GM23338 (cell line): ENCODE data around the gene GIGYF2. TPM values are rescaled to one million over a fixed set of nuclear protein-coding genes. Genes with fewer than 3 reads are reported as not detected.

Experiments used
- ATAC-seq: fragments of 200-7000 bp; cut with Tn5 transposase; 3 replicates; pipeline ENCODE4 v1.9.1; 2020
- DNase-seq: peaks from one replicate; pipeline ENCODE4 v3.0.0-alpha.2; 2015; ENCODE audit warnings: low spot score
- H2AFZ ChIP-seq: fragments of 200-600 bp; sonication (generic); 2 replicates; pipeline ENCODE4 v1.8.0; 2016; ENCODE audit warnings: antibody characterized with exemption, mild to moderate bottlenecking, moderate library complexity
- H3F3A ChIP-seq: fragments of 200-600 bp; sonication (generic); replicated peaks from 2 replicates; pipeline ENCODE4 v1.8.0; 2017; ENCODE audit warnings: antibody characterized with exemption, mixed run types, low read depth
- H3K27ac ChIP-seq: fragments of 200-600 bp; sonication (generic); 2 replicates; pipeline ENCODE4 v1.6.1; 2016; ENCODE audit warnings: low read depth
- H3K27me3 ChIP-seq: fragments of 200-600 bp; sonication (generic); 2 replicates; pipeline ENCODE4 v1.8.0; 2016; ENCODE audit warnings: mild to moderate bottlenecking, mixed run types, moderate library complexity; ENCODE audit not compliant: insufficient read depth
- H3K36me3 ChIP-seq: fragments of 200-600 bp; sonication (generic); 2 replicates; pipeline ENCODE4 v1.8.0; 2016; ENCODE audit warnings: mild to moderate bottlenecking; ENCODE audit not compliant: insufficient read depth
- H3K4me1 ChIP-seq: fragments of 200-600 bp; sonication (generic); 2 replicates; pipeline ENCODE4 v1.8.0; 2016; ENCODE audit warnings: mild to moderate bottlenecking, moderate library complexity; ENCODE audit not compliant: insufficient read depth
- H3K4me2 ChIP-seq: fragments of 200-600 bp; sonication (generic); 2 replicates; pipeline ENCODE4 v1.7.1; 2017; ENCODE audit warnings: mixed run types
- H3K4me3 ChIP-seq: fragments of 200-600 bp; sonication (generic); 2 replicates; pipeline ENCODE4 v1.6.1; 2016; ENCODE audit warnings: mixed run types
- H3K79me2 ChIP-seq: fragments of 200-600 bp; sonication (generic); replicated peaks from 2 replicates; pipeline ENCODE4 v1.8.0; 2017; ENCODE audit warnings: mild to moderate bottlenecking; ENCODE audit not compliant: insufficient read depth
- H3K9me2 ChIP-seq: fragments of 200-600 bp; sonication (generic); 2 replicates; pipeline ENCODE4 v1.8.0; 2017; ENCODE audit not compliant: insufficient read depth
- H4K20me1 ChIP-seq: fragments of 200-600 bp; sonication (generic); replicated peaks from 2 replicates; pipeline ENCODE4 v1.8.0; 2017; ENCODE audit warnings: mild to moderate bottlenecking; ENCODE audit not compliant: insufficient read depth
- H3K27ac Mint-ChIP-seq: 2 replicates; pipeline ENCODE4 v1.8.0; 2020; ENCODE audit warnings: inconsistent platforms, mild to moderate bottlenecking, moderate library complexity, mixed read lengths
- H3K27me3 Mint-ChIP-seq: 3 replicates; pipeline ENCODE4 v1.8.0; 2022; ENCODE audit warnings: low read depth, mild to moderate bottlenecking, moderate library complexity, mixed read lengths, inconsistent platforms; ENCODE audit not compliant: insufficient read depth, poor library complexity
- H3K36me3 Mint-ChIP-seq: 3 replicates; pipeline ENCODE4 v1.8.0; 2021; ENCODE audit warnings: low read depth, mild to moderate bottlenecking, inconsistent platforms, moderate library complexity, mixed read lengths
- H3K4me1 Mint-ChIP-seq: 3 replicates; pipeline ENCODE4 v1.8.0; 2020; ENCODE audit warnings: mild to moderate bottlenecking, inconsistent platforms, mixed read lengths
- H3K4me3 Mint-ChIP-seq: 3 replicates; pipeline ENCODE4 v1.8.0; 2021; ENCODE audit warnings: moderate library complexity, mild to moderate bottlenecking, inconsistent platforms, mixed read lengths
- H3K9me3 Mint-ChIP-seq: 3 replicates; pipeline ENCODE4 v1.8.0; 2020; ENCODE audit warnings: moderate library complexity, mild to moderate bottlenecking, inconsistent platforms, mixed read lengths
- CREB1 ChIP-seq: fragments of 250-450 bp; sonication (Bioruptor Pico); IDR thresholded peaks from 2 replicates; pipeline ENCODE4 v1.5.0; 2020; ENCODE audit warnings: low read depth, mild to moderate bottlenecking, moderate library complexity
- CTCF ChIP-seq, 2 experiments: fragments of 200-600 bp in 1 of 2; sonication (generic) in 1 of 2; conservative IDR thresholded peaks; 2 replicates each; pipeline versions ENCODE4 v1.5.1 to v1.6.1; 2016 to 2017; ENCODE audit warnings: antibody characterized with exemption in 2 of 2, low read depth in 2 of 2, mild to moderate bottlenecking in 2 of 2, moderate library complexity in 1 of 2
- POLR2AphosphoS5 ChIP-seq: IDR thresholded peaks from 2 replicates; pipeline ENCODE4 v1.6.1; 2016; ENCODE audit warnings: antibody characterized with exemption, low read depth
- ZNF114 ChIP-seq: fragments of 250-450 bp; sonication (Bioruptor Pico); IDR thresholded peaks from 2 replicates; pipeline ENCODE4 v1.5.0; 2020; ENCODE audit warnings: mild to moderate bottlenecking, moderate library complexity
- ZNF331 ChIP-seq: fragments of 250-450 bp; sonication (Bioruptor Pico); IDR thresholded peaks from 2 replicates; pipeline ENCODE4 v1.5.0; 2020; ENCODE audit warnings: low read depth, mild to moderate bottlenecking, moderate library complexity
- polyA plus RNA-seq: library from polyadenylated mRNA; unstranded; fragments of >200 nt; fragmentation: Nextera tagmentation; extraction: Ambion mirVana; gene quantifications from 2 replicates; pipeline ENCODE4 v1.2.1, GENCODE V29; 2016
- total RNA-seq: library from RNA; depleted of rRNA; stranded (reverse); fragments of >200 nt; shearing (Covaris generic); gene quantifications from 2 replicates; pipeline ENCODE4 v1.2.3, GENCODE V29; 2014

The GIGYF2 gene
- total and polyA plus RNA-seq, 2 experiments from 2014 or later, result 48.9 to 104 TPM

- Histone ChIP-seq H3K79me2 (peaks cover 6% of the 10 kb centered on the region), H3K4me3 (no peak overlapping the region), H4K20me1 (peaks cover 8% of the 10 kb centered on the region; the same call in 1 of the 2 replicates), H3K27me3 (no peaks in the 10 kb centered on the region), H3K4me1 (no peaks in the 10 kb centered on the region), H3K36me3 (peaks cover 6% of the 10 kb centered on the region), H3K9me2 (no peaks in the 10 kb centered on the region), H3K27ac (no peak overlapping the region), H3K4me2 (no peak overlapping the region), H3F3A (no peaks in the 10 kb centered on the region), H2AFZ (no peak overlapping the region)
- DNase-seq (no peak), ATAC-seq (no peak)
- Mint-ChIP-seq H3K27me3 (peaks cover 2% of the 10 kb centered on the region), H3K4me3 (no peak overlapping the region), H3K9me3 (no peaks in the 10 kb centered on the region), H3K4me1 (no peaks in the 10 kb centered on the region; the same call in 2 of the 3 replicates), H3K36me3 (peaks cover 19% of the 10 kb centered on the region; the same call in 2 of the 3 replicates), H3K27ac (no peak overlapping the region)
- no peak for TF ChIP-seq ZNF114 (CRISPR knock-in tag)
- no peak for TF ChIP-seq POLR2AphosphoS5
Measured at GRCh38 chr2:232744963-232745362, 47.8 kb downstream of the GIGYF2 start.

- ATAC-seq (no peak), DNase-seq (no peak)
- H3K79me2 ChIP-seq, result no peaks in the 10 kb centered on the region
- no peak overlapping the region for H3K4me3 ChIP-seq
- Mint-ChIP-seq H3K36me3 (peaks cover 22% of the 10 kb centered on the region; the same call in 2 of the 3 replicates), H3K27ac (no peak overlapping the region), H3K27me3 (peaks cover 3% of the 10 kb centered on the region), H3K4me3 (no peak overlapping the region), H3K4me1 (no peaks in the 10 kb centered on the region), H3K9me3 (no peaks in the 10 kb centered on the region)
- no peaks in the 10 kb centered on the region for H3K4me1 ChIP-seq
- H3F3A ChIP-seq, result no peaks in the 10 kb centered on the region
- H2AFZ ChIP-seq, result no peak overlapping the region
- TF ChIP-seq CTCF (conservative IDR thresholded peaks at IDR 0.05; ENCODE audit: low read depth in 2 of 2) (no peak), CREB1 (CRISPR knock-in tag) (no peak), ZNF331 (CRISPR knock-in tag) (no peak)
- H3K27ac ChIP-seq, result no peak overlapping the region
- peaks cover 11% of the 10 kb centered on the region for H3K36me3 ChIP-seq
- peaks cover 8% of the 10 kb centered on the region for H4K20me1 ChIP-seq
- no peak overlapping the region for H3K4me2 ChIP-seq
- no peaks in the 10 kb centered on the region for H3K9me2 ChIP-seq
- no peaks in the 10 kb centered on the region for H3K27me3 ChIP-seq
Measured at GRCh38 chr2:232748038-232748437, 50.9 kb downstream of the GIGYF2 start.

GRCh38 chr2:232749331-232749730, 52.2 kb downstream of the GIGYF2 start:
- H3K36me3 Mint-ChIP-seq, result peaks cover 26% of the 10 kb centered on the region; the same call in 2 of the 3 replicates
- no peak overlapping the region for H3K4me3 Mint-ChIP-seq
- H4K20me1 ChIP-seq, result peaks cover 8% of the 10 kb centered on the region; the same call in 1 of the 2 replicates
- H3K4me1 ChIP-seq, result no peaks in the 10 kb centered on the region
- DNase-seq (no peak), ATAC-seq (no peak)
- H2AFZ ChIP-seq, result no peak overlapping the region
- no peak overlapping the region for H3K27ac Mint-ChIP-seq
- no peaks in the 10 kb centered on the region for H3K79me2 ChIP-seq
- H3K27ac ChIP-seq, result no peak overlapping the region
- H3K4me2 ChIP-seq, result no peak overlapping the region
- no peak for TF ChIP-seq POLR2AphosphoS5
- no peaks in the 10 kb centered on the region for H3K9me3 Mint-ChIP-seq
- no peaks in the 10 kb centered on the region for H3K27me3 ChIP-seq
- peaks cover 3% of the 10 kb centered on the region for H3K27me3 Mint-ChIP-seq
- no peaks in the 10 kb centered on the region for H3F3A ChIP-seq
- peaks cover 11% of the 10 kb centered on the region for H3K36me3 ChIP-seq
- H3K4me1 Mint-ChIP-seq, result no peaks in the 10 kb centered on the region
- H3K4me3 ChIP-seq, result no peak overlapping the region
- H3K9me2 ChIP-seq, result no peaks in the 10 kb centered on the region
